Erythroblast (primary cell): ENCODE results near the gene LILRB2.

ENCODE experiments used
- GATA1 ChIP-seq: IDR thresholded peaks from 2 replicates; pipeline ENCODE4 v1.6.1; 2011; ENCODE audit warnings: low read depth, mild to moderate bottlenecking, control low read depth, low read length, moderate library complexity
- POLR2A ChIP-seq: IDR thresholded peaks from 2 replicates; pipeline ENCODE4 v1.6.1; 2011; ENCODE audit warnings: mild to moderate bottlenecking, low read length

DNA sequence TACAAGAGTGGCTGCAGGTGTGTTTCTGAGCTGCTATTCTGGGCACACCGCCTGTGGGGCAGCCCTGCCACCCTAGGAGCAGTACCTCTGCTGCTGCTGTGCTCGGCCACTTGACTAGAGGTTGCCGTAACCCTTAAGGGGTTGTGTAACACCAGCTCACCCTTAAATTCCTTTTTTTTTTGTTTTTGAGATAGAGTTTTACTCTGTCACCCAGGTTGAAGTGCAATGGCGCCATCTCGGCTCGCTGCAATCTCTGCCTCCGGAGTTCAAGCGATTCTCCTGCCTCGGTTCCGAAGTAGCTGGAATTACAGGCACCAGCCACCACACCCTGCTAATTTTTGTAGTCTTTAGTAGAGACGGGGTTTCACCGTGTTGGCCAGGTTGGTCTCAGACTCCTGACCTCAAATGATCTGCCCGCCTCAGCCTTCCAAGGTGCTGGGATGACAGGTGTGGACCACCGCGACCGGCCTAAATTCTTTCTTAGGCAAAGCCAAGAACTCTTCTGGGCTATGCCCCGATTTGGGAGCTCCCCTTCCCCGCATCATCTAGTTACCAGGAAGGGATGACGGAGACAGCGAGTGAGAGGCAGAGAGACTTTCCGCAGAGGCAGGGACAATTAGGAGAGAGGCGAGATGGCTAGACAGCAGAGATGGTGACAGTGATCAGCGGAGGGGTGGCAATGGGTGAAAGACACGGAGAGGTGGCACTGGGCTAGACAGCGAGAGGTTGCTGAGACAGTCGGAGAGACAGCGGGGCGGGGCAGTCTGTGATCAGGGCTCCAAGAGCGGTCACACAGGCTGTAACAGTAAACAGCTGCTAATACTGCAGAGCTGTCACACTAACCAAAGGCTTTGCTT is 36.4 kb upstream of the LILRB2 start:
- TF ChIP-seq POLR2A (no peak), GATA1 (no peak)
